Colon (tissue), 2 donors: ENCODE measurements around the gene TAF7.
"Not testable (repeated sequence)": the region's sequence is repeated elsewhere in the genome, so short reads cannot be mapped to it uniquely, and the experiment has no call there.

Experiments used
- FAIRE-seq: peaks from 2 replicates; lab custom pipeline; 2012; peaks lifted over from hg19 to GRCh38; lab: Jason Lieb, UNC
- donor health status: control.
- donor health status: control.

Gene TAF7, protein sequence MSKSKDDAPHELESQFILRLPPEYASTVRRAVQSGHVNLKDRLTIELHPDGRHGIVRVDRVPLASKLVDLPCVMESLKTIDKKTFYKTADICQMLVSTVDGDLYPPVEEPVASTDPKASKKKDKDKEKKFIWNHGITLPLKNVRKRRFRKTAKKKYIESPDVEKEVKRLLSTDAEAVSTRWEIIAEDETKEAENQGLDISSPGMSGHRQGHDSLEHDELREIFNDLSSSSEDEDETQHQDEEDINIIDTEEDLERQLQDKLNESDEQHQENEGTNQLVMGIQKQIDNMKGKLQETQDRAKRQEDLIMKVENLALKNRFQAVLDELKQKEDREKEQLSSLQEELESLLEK

DNA sequence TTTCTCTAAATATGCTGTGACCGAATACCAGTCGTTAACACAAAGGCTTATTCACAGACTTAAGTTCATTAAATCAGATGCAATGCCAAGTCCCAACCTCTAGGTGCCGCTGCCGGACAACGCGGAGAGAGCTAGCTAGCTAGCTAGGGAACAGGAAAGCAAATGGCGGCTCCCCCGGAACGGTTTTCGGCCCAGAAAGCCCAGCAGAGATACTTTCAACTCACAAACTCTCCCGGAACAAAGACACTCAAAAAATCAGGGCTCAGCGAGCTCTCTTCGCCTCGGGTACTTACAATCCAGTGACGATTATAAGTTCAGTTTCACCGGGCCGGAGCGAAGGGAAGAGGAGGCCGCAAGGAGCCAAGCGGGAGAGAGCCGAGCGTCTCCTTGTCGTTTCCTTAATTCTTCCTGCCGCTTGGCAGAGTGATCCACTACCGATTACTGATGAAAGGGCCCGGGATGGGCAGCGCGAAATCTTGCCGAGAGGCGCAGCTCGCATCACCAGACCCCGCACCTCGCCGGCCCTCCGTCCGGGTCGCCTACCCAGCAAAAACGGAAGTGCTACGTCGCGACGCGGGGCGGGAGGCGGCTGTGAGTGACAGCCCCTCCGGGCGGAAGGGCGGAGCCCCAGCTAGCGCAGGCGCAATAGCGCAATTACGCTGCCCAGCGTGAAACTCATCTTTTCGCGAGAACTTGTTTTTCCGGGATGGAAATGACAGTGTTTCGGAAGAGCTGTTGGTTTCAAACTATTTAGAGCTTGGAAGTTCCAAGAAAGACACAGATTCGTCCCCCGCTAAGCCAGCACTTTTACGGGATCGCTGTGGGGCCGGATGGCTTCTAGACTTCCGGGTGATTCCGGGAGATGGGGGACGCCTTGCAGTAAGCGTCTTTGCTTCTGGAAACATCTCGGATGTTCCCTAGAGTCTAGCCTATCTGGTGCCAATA is at the start of gene TAF7:
Gene TAF7 (minus strand): TSS at position 560 of the 945 bp plus-strand sequence. CDS start 740 bp downstream, outside the sequence.
- FAIRE-seq: no peak

DNA sequence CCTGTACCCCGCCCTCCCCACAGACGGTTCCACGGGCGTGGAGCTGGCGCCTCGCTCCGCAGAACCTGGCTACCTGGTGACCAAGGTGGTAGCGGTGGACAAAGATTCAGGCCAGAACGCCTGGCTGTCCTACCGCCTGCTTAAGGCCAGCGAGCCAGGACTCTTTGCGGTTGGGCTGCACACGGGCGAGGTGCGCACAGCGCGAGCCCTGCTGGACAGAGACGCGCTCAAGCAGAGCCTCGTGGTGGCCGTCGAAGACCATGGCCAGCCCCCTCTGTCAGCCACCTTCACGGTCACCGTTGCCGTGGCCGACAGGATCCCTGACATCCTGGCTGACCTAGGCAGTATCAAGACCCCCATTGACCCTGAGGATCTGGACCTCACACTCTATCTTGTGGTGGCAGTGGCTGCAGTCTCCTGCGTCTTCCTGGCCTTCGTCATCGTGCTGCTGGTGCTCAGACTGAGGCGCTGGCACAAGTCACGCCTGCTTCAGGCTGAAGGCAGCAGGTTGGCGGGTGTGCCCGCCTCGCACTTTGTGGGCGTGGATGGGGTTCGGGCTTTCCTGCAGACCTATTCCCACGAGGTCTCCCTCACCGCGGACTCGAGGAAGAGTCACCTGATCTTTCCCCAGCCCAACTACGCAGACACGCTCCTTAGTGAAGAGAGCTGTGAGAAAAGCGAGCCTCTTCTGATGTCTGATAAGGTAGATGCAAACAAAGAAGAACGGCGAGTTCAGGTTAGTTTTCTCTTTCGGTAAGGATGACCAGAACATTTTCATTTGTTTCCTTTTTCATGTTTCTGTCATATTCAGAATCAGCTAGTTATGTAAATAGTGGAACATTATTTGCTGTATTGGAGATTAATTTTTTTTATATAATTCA is 45.7 kb upstream of the TAF7 start:
- no peak for FAIRE-seq

- no peak for FAIRE-seq
Observed at GRCh38 chr5:141363952-141364660, 43.5 kb upstream of the TAF7 start, which contains the start of gene PCDHGA5. TSS of gene PCDHGA5 (plus strand) at chr5:141364162. CDS start at chr5:141364331, 169 bp downstream.

GRCh38 chr5:141362719-141363118 is 42.1 kb upstream of the TAF7 start:
- FAIRE-seq: no peak

GRCh38 chr5:141360685-141361084 is 40.1 kb upstream of the TAF7 start:
- no peak for FAIRE-seq

- FAIRE-seq: no peak
Observed at GRCh38 chr5:141359790-141360426, 39.3 kb upstream of the TAF7 start, which contains the start of gene PCDHGB2. TSS of gene PCDHGB2 (plus strand) at chr5:141359994. CDS start at chr5:141360136, 142 bp downstream.

GRCh38 chr5:141356950-141357349 is 36.4 kb upstream of the TAF7 start:
- FAIRE-seq: no peak

DNA sequence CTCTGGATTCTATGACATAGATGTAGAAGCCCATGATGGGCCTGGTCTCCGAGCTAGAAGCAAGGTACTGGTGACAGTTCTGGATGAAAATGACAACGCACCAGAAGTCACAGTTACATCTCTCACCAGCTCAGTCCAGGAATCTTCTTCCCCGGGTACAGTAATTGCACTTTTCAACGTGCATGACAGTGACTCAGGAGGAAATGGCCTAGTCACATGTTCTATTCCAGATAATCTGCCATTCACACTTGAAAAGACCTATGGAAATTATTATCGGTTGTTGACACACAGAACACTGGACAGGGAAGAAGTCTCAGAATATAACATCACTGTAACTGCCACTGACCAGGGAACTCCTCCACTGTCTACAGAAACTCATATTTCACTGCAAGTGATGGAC is 35.5 kb upstream of the TAF7 start:
- no peak for FAIRE-seq

DNA sequence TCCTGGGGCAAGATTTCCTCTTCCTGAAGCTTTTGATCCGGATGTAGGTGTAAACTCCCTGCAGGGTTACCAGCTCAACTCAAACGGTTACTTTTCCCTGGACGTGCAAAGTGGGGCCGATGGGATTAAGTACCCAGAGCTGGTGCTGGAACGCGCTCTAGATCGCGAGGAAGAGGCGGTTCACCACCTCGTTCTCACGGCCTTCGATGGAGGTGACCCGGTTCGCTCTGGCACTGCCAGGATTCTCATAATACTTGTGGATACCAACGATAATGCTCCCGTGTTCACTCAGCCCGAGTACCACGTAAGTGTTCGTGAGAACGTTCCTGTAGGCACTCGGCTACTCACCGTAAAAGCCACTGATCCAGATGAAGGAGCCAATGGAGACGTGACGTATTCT is 35.1 kb upstream of the TAF7 start:
- FAIRE-seq: no peak

GRCh38 chr5:141354900-141355469 is 34.4 kb upstream of the TAF7 start, which contains the start of gene PCDHGA4:
TSS of gene PCDHGA4 (plus strand) at chr5:141355021. CDS start at chr5:141355108, 87 bp downstream.
- FAIRE-seq: no peak

GRCh38 chr5:141351591-141351990 is 31.0 kb upstream of the TAF7 start:
- FAIRE-seq: no peak

DNA sequence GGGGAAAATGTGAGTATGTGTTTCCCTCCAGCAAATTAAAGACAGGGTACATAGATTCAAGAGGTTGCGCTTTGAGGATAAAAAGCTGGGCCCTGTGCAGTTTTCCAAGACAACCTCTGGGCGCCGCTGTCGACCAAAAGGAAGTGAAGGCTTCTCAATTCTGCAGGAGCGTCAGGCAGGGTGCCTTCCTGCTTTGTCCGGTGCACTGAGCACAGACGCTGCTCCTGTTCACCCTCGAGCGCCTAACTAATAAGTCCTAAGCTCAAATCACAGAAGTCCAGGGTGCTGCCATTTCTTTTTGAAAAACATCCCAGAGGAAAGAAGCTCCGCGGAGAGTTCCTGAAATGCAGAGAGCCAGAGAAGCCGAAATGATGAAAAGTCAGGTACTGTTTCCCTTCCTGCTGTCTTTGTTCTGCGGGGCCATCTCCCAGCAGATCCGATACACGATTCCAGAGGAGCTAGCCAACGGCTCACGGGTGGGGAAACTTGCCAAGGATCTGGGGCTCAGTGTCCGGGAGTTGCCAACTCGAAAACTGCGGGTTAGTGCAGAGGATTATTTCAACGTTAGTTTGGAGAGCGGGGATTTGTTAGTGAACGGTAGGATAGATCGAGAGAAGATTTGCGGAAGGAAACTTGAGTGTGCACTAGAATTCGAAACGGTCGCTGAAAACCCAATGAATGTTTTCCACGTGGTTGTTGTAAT is 29.5 kb upstream of the TAF7 start, which contains the start of gene PCDHGB1:
Gene PCDHGB1 (plus strand): TSS at position 183 of the 703 bp plus-strand sequence. CDS start 162 bp downstream, at position 345.
- no peak for FAIRE-seq

- FAIRE-seq: not testable (repeated sequence)
Observed at GRCh38 chr5:141346017-141346416, 25.4 kb upstream of the TAF7 start.

GRCh38 chr5:141345327-141345726 is 24.7 kb upstream of the TAF7 start:
- FAIRE-seq: no peak

- no peak for FAIRE-seq
Observed at GRCh38 chr5:141343953-141344463, 23.4 kb upstream of the TAF7 start.

GRCh38 chr5:141343242-141343952 is 22.8 kb upstream of the TAF7 start, which contains the start of gene PCDHGA3:
TSS of gene PCDHGA3 (plus strand) at chr5:141343829. CDS start at chr5:141344034, 205 bp downstream.
- no peak for FAIRE-seq

GRCh38 chr5:141342773-141343172 is 22.2 kb upstream of the TAF7 start:
- no peak for FAIRE-seq

- not testable (repeated sequence) for FAIRE-seq
Observed at GRCh38 chr5:141340781-141341354, 20.3 kb upstream of the TAF7 start.
